Stomach (tissue), 9 donors: ENCODE measurements around the gene RASGRP3. TPM values are rescaled to one million over a fixed set of nuclear protein-coding genes. Genes with fewer than 3 reads are reported as not detected.
A peak's percentile ranks its signal among the peaks of the same experiment; 100 is the strongest.

Experiments
- DNase-seq, 2 donors: peaks; one replicate each; pipeline versions ENCODE4 v3.0.0 to v3.0.0-alpha.2; 2013 to 2019
- H3K27ac ChIP-seq, 5 donors: fragments of 200-600 bp in 4 of 5; sonication (generic) in 4 of 5; one replicate each; pipeline ENCODE4 v1.5.1; 2013 to 2019; ENCODE audit warnings: mild to moderate bottlenecking in 1 of 5, moderate library complexity in 1 of 5
- H3K27me3 ChIP-seq, 3 donors: fragments of 200-600 bp; sonication (generic); one replicate each; pipeline ENCODE4 v1.5.1; 2017 to 2019; ENCODE audit warnings: mixed run types in 1 of 3
- H3K36me3 ChIP-seq, 4 donors: fragments of 200-600 bp; sonication (generic); 1 replicate in 3 of 4; 2 replicates in 1 of 4; pipeline ENCODE4 v1.5.1; 2016 to 2019
- H3K4me1 ChIP-seq, 4 donors: fragments of 200-600 bp; sonication (generic); one replicate each; pipeline ENCODE4 v1.5.1; 2016 to 2019
- H3K4me3 ChIP-seq, 4 donors: fragments of 200-600 bp; sonication (generic) in 3 of 4; one replicate each; pipeline ENCODE4 v1.5.1; 2016 to 2019; ENCODE audit warnings: mild to moderate bottlenecking in 1 of 4
- H3K9me3 ChIP-seq, 4 donors: fragments of 200-600 bp; sonication (generic); one replicate each; pipeline ENCODE4 v1.5.1; 2016 to 2019
- CTCF ChIP-seq, 7 experiments: fragments of 450-650 bp in 4 of 7; fragments of 200-600 bp in 3 of 7; sonication (generic) in 3 of 7; IDR thresholded peaks; one replicate each; pipeline ENCODE4 v1.5.1; 2016 to 2019; ENCODE audit warnings: antibody characterized with exemption in 7 of 7, control low read depth in 2 of 7, mild to moderate bottlenecking in 1 of 7
- EP300 ChIP-seq: sonication (generic); formaldehyde crosslinking; IDR thresholded peaks from one replicate; pipeline ENCODE4 v1.6.1; 2017; ENCODE audit warnings: antibody characterized with exemption
- POLR2A ChIP-seq, 4 donors: fragments of 450-650 bp; IDR thresholded peaks; one replicate each; pipeline ENCODE4 v1.6.1; 2016; ENCODE audit warnings: antibody characterized with exemption in 4 of 4, control low read depth in 2 of 4, mild to moderate bottlenecking in 1 of 4, moderate library complexity in 1 of 4
- POLR2AphosphoS5 ChIP-seq, 3 donors: sonication (generic); formaldehyde crosslinking; IDR thresholded peaks; one replicate each; pipeline ENCODE4 v1.6.1; 2016; ENCODE audit warnings: antibody characterized with exemption in 3 of 3
- WGBS, 5 donors: extraction: QIAGEN DNeasy Blood & Tissue Kit in 3 of 5; methylation state at CpG; one replicate each; pipeline versions ENCODE4 v1.1.5 to v1.1.7; 2013 to 2018; 5-methylcytosine and 5-hydroxymethylcytosine counted together
- intact Hi-C: fragments of 100-400 bp; cut with DNase I; formaldehyde crosslinking; loops from one replicate; pipeline ENCODE4 v1.15.1; 2023; ENCODE audit warnings: low total_unique reads
- polyA plus RNA-seq, 3 donors: library from polyadenylated mRNA; stranded (reverse); fragments of 200-250 nt; gene quantifications; one replicate each; pipeline ENCODE4 v1.2.3, GENCODE V29; 2013
- small RNA-seq, 4 donors: library from RNA; depleted of rRNA; stranded (forward); fragments of <200 nt; gene quantifications; one replicate each; pipeline ENCODE3, GENCODE V24; 2016
- total RNA-seq, 5 donors: library from RNA; depleted of rRNA; stranded (reverse); fragments of >200 nt; gene quantifications; one replicate each; pipeline versions ENCODE4 v1.1.0 to v1.2.3, GENCODE V29; 2014 to 2016
- donor health status: healthy with polysubstance abuse.
- donor health status: Bipolar disorder and iron deficiency.
- donor health status: healthy.

Gene RASGRP3
- total and polyA plus RNA-seq, 8 donors: 0.29 to 51.3 (median 10.1) TPM

GRCh38 chr2:33606100-33606499 is 129.7 kb downstream of the RASGRP3 start:
- no peak overlapping the region for H3K4me3 ChIP-seq
- TF ChIP-seq EP300 (no peak), POLR2A (IDR thresholded peaks at IDR 0.05) (no peak), CTCF (IDR thresholded peaks at IDR 0.05) (no peak), POLR2AphosphoS5 (IDR thresholded peaks at IDR 0.05) (no peak)
- intact Hi-C loops: no loop called here
- H3K36me3 ChIP-seq: no peaks in the 10 kb centered on the region
- no peak for DNase-seq
- no peak overlapping the region for H3K27ac ChIP-seq
- no peaks in the 10 kb centered on the region for H3K9me3 ChIP-seq
- WGBS, 5 donors: 64 to 83% (median 72%) methylated on average over 4 of the region's 4 CpGs
- H3K27me3 ChIP-seq: no peaks in the 10 kb centered on the region
- H3K4me1 ChIP-seq: no peaks in the 10 kb centered on the region

- DNase-seq: no peak
- no peak for TF ChIP-seq POLR2A (IDR thresholded peaks at IDR 0.05)
- no peak for TF ChIP-seq CTCF (IDR thresholded peaks at IDR 0.05)
- 92 to 97% (median 96%) methylated on average over 6 to 7 of the region's 7 CpGs for WGBS, 5 donors
- Histone ChIP-seq H3K4me3 (no peak overlapping the region), H3K27ac (no peak overlapping the region), H3K4me1 (no peaks in the 10 kb centered on the region), H3K9me3 (no peaks in the 10 kb centered on the region), H3K36me3 (no peaks in the 10 kb centered on the region), H3K27me3 (no peaks in the 10 kb centered on the region)
- intact Hi-C loops: no loop called here
These were observed 130.2 kb downstream of the RASGRP3 start for GRCh38 chr2:33606622-33607021.

GRCh38 chr2:33607251-33607721 is 130.8 kb downstream of the RASGRP3 start:
- 59 to 76% (median 72%) methylated on average over 4 of the region's 4 CpGs for WGBS, 5 donors
- intact Hi-C loops: no loop called here
- Histone ChIP-seq H3K4me1 (no peaks in the 10 kb centered on the region), H3K36me3 (no peaks in the 10 kb centered on the region), H3K9me3 (no peaks in the 10 kb centered on the region), H3K27me3 (no peaks in the 10 kb centered on the region), H3K4me3 (no peak overlapping the region), H3K27ac (no peak overlapping the region)
- no peak for DNase-seq
- TF ChIP-seq EP300 (no peak), POLR2AphosphoS5 (IDR thresholded peaks at IDR 0.05) (no peak), POLR2A (IDR thresholded peaks at IDR 0.05) (no peak)

- H3K4me3 ChIP-seq: no peak overlapping the region
- H3K27me3 ChIP-seq: no peaks in the 10 kb centered on the region
- no peaks in the 10 kb centered on the region for H3K9me3 ChIP-seq
- H3K27ac ChIP-seq: no peak overlapping the region
- H3K4me1 ChIP-seq: no peaks in the 10 kb centered on the region
- WGBS, 5 donors: 50 to 66% (median 64%) methylated on average over 2 of the region's 2 CpGs
- intact Hi-C loops: no loop called here
- H3K36me3 ChIP-seq: no peaks in the 10 kb centered on the region
- peak in 1 of 2 donors; percentile 31 for DNase-seq
- no peak for TF ChIP-seq EP300
- TF ChIP-seq CTCF (IDR thresholded peaks at IDR 0.05): no peak
- no peak for TF ChIP-seq POLR2AphosphoS5 (IDR thresholded peaks at IDR 0.05)
- TF ChIP-seq POLR2A (IDR thresholded peaks at IDR 0.05): no peak
These were observed 131.5 kb downstream of the RASGRP3 start for GRCh38 chr2:33607905-33608304.

- peaks cover 0 to 8% (median 4%) of the 10 kb centered on the region in 4 donors for H3K9me3 ChIP-seq
- no peaks in the 10 kb centered on the region for H3K36me3 ChIP-seq
- intact Hi-C loops: no loop called here
- DNase-seq: no peak
- H3K27ac ChIP-seq: no peak overlapping the region
- no peak overlapping the region for H3K4me3 ChIP-seq
- H3K27me3 ChIP-seq: no peaks in the 10 kb centered on the region
- TF ChIP-seq POLR2AphosphoS5 (IDR thresholded peaks at IDR 0.05) (no peak), CTCF (IDR thresholded peaks at IDR 0.05) (no peak), EP300 (no peak), POLR2A (IDR thresholded peaks at IDR 0.05) (no peak)
- no peaks in the 10 kb centered on the region for H3K4me1 ChIP-seq
These were observed 137.7 kb downstream of the RASGRP3 start for GRCh38 chr2:33614190-33614589.

Small RNA genes lying within 50 kb of the gene (small RNA-seq; reads per million reads assigned to genes)
- gene ATP6V0E1P3: 0 reads per million in 4 donors

Other genes starting within 250 kb of the RASGRP3 start
- gene FAM98A, start 122.7 kb downstream of the RASGRP3 start, total RNA-seq: 10 to 100 TPM; 23.5 to 92.2 (median 34.4) TPM
- gene FAM98A, start 122.7 kb downstream of the RASGRP3 start, polyA plus RNA-seq: 10 to 100 TPM; 10.4 to 18.1 (median 14.2) TPM